Prostate gland (tissue), 2 donors: Measurements from ENCODE around the gene ASIC1.

Experiments
- POLR2A ChIP-seq: fragments of 450-650 bp; IDR thresholded peaks from one replicate; pipeline ENCODE4 v1.6.1; 2016; ENCODE audit warnings: antibody characterized with exemption, mild to moderate bottlenecking
- POLR2AphosphoS5 ChIP-seq: sonication (generic); formaldehyde crosslinking; IDR thresholded peaks from one replicate; pipeline ENCODE4 v1.6.1; 2017; ENCODE audit warnings: antibody characterized with exemption
- TF ChIP-seq, protein P1 (sequence below), 4 experiments: fragments of 200-600 bp in 2 of 4; fragments of 450-650 bp in 2 of 4; sonication (generic) in 2 of 4; IDR thresholded peaks; 1 replicate in 3 of 4; 2 replicates in 1 of 4; pipeline ENCODE4 v1.5.1; 2016 to 2019; ENCODE audit warnings: antibody characterized with exemption in 4 of 4, mild to moderate bottlenecking in 2 of 4, moderate library complexity in 2 of 4

DNA sequence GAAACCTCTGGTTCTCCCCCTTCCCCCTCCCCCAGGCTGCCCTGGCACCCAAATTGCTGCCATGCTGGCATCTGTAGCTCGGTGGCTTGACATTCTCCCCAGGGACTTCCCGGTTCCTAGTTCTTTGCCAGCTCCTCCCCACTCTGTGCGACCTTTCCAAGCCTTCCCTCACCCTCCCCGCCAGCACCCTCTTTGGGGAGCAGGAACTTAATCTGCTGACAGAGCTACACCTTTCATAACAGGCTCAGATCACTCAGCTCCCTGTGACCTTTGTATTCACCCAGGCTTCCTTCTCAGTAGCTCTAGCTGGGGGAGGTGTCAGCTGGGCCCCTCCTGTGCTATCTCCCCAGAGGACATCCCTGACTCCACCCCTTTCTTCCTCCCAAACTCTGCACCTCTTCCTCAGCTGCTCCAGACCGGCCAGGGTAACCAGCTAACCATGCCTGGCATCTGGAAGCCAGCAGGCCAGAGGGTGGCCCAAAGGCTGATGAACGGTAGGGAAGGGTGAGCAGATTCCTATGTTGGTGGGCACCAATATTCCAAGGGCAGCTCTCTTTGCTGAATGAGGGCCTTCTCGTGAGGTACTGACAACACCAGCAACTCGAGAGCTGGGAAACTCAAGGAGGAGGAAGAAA, 52.8 kb downstream of the ASIC1 start:
- no peak for TF ChIP-seq POLR2A
- TF ChIP-seq, protein P1, sequence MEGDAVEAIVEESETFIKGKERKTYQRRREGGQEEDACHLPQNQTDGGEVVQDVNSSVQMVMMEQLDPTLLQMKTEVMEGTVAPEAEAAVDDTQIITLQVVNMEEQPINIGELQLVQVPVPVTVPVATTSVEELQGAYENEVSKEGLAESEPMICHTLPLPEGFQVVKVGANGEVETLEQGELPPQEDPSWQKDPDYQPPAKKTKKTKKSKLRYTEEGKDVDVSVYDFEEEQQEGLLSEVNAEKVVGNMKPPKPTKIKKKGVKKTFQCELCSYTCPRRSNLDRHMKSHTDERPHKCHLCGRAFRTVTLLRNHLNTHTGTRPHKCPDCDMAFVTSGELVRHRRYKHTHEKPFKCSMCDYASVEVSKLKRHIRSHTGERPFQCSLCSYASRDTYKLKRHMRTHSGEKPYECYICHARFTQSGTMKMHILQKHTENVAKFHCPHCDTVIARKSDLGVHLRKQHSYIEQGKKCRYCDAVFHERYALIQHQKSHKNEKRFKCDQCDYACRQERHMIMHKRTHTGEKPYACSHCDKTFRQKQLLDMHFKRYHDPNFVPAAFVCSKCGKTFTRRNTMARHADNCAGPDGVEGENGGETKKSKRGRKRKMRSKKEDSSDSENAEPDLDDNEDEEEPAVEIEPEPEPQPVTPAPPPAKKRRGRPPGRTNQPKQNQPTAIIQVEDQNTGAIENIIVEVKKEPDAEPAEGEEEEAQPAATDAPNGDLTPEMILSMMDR (IDR thresholded peaks at IDR 0.05) = no peak
- no peak for TF ChIP-seq POLR2AphosphoS5
